AG09319 (cell line): ENCODE measurements around the gene ZDHHC3.
A peak's percentile ranks its signal among the peaks of the same experiment; 100 is the strongest.

Source experiments
- DNase-seq: peaks from one replicate; pipeline ENCODE4 v3.0.0-alpha.2; 2010; ENCODE audit warnings: low read depth; ENCODE audit errors: extremely low read depth
- TF ChIP-seq, protein P1 (sequence below): IDR thresholded peaks from 2 replicates; pipeline ENCODE4 v1.5.1; 2011; ENCODE audit warnings: low read depth, mild to moderate bottlenecking, inconsistent platforms, low read length, moderate library complexity

The ZDHHC3 gene

GRCh38 chr3:44883999-44884431 lies 92.0 kb downstream of the ZDHHC3 start:
- TF ChIP-seq, protein P1, sequence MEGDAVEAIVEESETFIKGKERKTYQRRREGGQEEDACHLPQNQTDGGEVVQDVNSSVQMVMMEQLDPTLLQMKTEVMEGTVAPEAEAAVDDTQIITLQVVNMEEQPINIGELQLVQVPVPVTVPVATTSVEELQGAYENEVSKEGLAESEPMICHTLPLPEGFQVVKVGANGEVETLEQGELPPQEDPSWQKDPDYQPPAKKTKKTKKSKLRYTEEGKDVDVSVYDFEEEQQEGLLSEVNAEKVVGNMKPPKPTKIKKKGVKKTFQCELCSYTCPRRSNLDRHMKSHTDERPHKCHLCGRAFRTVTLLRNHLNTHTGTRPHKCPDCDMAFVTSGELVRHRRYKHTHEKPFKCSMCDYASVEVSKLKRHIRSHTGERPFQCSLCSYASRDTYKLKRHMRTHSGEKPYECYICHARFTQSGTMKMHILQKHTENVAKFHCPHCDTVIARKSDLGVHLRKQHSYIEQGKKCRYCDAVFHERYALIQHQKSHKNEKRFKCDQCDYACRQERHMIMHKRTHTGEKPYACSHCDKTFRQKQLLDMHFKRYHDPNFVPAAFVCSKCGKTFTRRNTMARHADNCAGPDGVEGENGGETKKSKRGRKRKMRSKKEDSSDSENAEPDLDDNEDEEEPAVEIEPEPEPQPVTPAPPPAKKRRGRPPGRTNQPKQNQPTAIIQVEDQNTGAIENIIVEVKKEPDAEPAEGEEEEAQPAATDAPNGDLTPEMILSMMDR = no peak
- peak; percentile 59 for DNase-seq

DNA sequence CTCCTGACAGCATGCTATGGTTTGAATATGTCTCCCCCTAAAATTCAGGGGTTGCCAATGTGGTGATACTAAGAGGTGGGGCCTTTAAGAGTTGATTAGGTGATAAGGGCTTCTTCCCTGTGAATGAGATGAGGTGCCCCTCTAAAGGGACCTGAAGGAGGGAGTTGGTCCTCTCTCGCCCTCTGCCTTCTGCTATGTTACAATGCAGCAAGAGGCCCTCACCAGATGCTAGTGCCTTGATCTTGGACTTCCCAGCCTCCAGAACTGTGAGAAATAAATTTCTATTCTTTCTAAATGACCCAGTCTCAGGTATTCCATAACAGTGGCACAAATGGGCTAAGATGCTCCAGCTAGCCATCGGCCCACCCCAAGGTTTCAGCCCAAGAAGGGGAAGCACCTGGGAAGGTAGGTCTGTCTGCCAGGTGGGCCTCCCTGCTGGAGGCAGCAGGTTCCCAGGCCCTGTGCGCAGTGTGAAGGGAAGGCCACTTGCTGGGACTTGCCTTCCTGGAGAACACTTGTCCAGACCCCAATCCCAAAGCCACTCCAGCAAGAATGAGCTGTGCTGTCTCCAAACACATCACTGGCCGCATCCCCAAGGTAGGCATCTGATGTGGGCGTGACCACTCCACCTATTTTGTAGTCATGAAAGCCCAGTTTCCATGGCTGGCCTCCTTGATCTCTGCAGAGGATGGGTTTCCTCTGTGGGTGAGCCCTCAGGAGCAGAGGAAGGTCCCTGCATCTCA lies 92.6 kb downstream of the ZDHHC3 start:
- TF ChIP-seq, protein P1 = no peak
- no peak for DNase-seq

DNA sequence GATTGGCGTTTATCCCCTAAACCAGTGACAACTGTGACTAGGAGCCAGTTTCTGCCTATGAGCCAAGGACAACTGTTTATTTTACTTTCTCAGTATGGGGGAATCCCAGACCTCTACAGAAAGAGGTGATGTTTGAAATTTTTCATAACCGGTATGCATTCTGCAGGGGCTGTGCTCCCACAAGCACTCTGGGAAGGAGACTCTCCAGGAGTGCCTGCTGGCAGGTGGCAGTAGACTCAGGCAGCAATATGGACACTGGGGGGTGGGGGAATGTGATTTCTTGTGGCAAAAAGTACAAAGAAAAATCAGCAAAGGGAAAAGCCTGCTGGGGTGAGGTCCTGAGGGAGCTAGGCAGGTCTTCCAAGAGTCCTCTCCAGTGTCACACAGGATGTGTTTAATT lies 95.7 kb downstream of the ZDHHC3 start:
- no peak for DNase-seq
- TF ChIP-seq, protein P1 = no peak

DNA sequence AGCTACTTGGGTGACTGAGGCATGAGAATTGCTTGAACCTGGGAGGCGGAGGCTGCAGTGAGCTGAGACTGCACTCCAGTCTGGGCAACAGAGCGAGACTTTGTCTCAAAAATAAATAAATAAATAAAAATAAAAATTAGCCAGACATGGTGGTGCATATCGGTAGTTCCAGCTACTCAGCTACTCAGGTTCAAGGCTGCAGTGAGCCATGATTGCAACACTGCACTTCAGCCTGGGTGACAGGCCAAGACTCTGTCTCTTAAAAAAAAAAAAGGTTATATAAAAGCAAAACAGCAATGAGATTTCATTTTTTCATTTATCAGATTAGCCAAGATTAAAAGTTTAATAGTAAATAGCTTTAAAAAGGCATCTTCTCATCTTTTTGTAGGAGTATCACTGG lies 98.6 kb downstream of the ZDHHC3 start:
- DNase-seq = no peak
- TF ChIP-seq, protein P1 = no peak

GRCh38 chr3:44875596-44875995 lies 100.4 kb downstream of the ZDHHC3 start:
- TF ChIP-seq, protein P1 = no peak
- DNase-seq = no peak
